H9 (cell line): ENCODE measurements around the gene EML4. TPM values are rescaled to one million over a fixed set of nuclear protein-coding genes. Genes with fewer than 3 reads are reported as not detected.

ENCODE experiments used
- DNase-seq: peaks from one replicate; pipeline ENCODE4 v3.0.0-alpha.2; 2017
- H2AFZ ChIP-seq: one replicate; pipeline ENCODE4 v1.6.1; 2013; ENCODE audit warnings: mild to moderate bottlenecking, low read length, control low read depth, moderate library complexity
- H2AK5ac ChIP-seq: 2 replicates; pipeline ENCODE4 v1.6.1; 2013; ENCODE audit warnings: low read length, control low read depth, mixed read lengths; ENCODE audit not compliant: insufficient read length
- H2BK120ac ChIP-seq: one replicate; pipeline ENCODE4 v1.6.1; 2013; ENCODE audit warnings: low read depth, mild to moderate bottlenecking, low read length, control low read depth, inconsistent platforms; ENCODE audit not compliant: poor library complexity, severe bottlenecking
- H2BK12ac ChIP-seq: 2 replicates; pipeline ENCODE4 v1.6.1; 2013; ENCODE audit warnings: low read length, control low read depth, mixed read lengths, low read depth; ENCODE audit not compliant: insufficient read length
- H2BK15ac ChIP-seq: 2 replicates; pipeline ENCODE4 v1.6.1; 2013; ENCODE audit warnings: low read depth, low read length, control low read depth
- H2BK20ac ChIP-seq: one replicate; pipeline ENCODE4 v1.6.1; 2013; ENCODE audit warnings: low read depth, mild to moderate bottlenecking, low read length, control low read depth, inconsistent platforms; ENCODE audit not compliant: poor library complexity, severe bottlenecking
- H2BK5ac ChIP-seq: 2 replicates; pipeline ENCODE4 v1.6.1; 2013; ENCODE audit warnings: low read length, control low read depth, mixed read lengths; ENCODE audit not compliant: insufficient read length
- H3K14ac ChIP-seq: 2 replicates; pipeline ENCODE4 v1.6.1; 2013; ENCODE audit warnings: low read length, control low read depth; ENCODE audit not compliant: insufficient read depth
- H3K18ac ChIP-seq: 2 replicates; pipeline ENCODE4 v1.6.1; 2013; ENCODE audit warnings: low read depth, mild to moderate bottlenecking, mixed read lengths, low read length, control low read depth; ENCODE audit not compliant: insufficient read length
- H3K23ac ChIP-seq: 2 replicates; pipeline ENCODE4 v1.6.1; 2013; ENCODE audit warnings: low read length, control low read depth, mixed read lengths, low read depth; ENCODE audit not compliant: insufficient read length
- H3K23me2 ChIP-seq: 2 replicates; pipeline ENCODE4 v1.6.1; 2013; ENCODE audit warnings: low read depth, mild to moderate bottlenecking, mixed read lengths, low read length, control low read depth; ENCODE audit not compliant: insufficient read length, poor library complexity, severe bottlenecking
- H3K27ac ChIP-seq: 2 replicates; pipeline ENCODE4 v1.5.1; 2013; ENCODE audit warnings: low read length, control low read depth, mixed read lengths, low read depth; ENCODE audit not compliant: insufficient read length
- H3K27me3 ChIP-seq: 2 replicates; pipeline ENCODE4 v1.6.1; 2013; ENCODE audit warnings: low read length, control low read depth, inconsistent platforms; ENCODE audit not compliant: insufficient read depth
- H3K4ac ChIP-seq: 2 replicates; pipeline ENCODE4 v1.6.1; 2013; ENCODE audit warnings: low read depth, mild to moderate bottlenecking, control low read depth, inconsistent platforms, low read length, moderate library complexity
- H3K4me1 ChIP-seq: 2 replicates; pipeline ENCODE4 v1.6.1; 2013; ENCODE audit warnings: low read length, control low read depth, inconsistent platforms; ENCODE audit not compliant: insufficient read depth
- H3K4me2 ChIP-seq: 2 replicates; pipeline ENCODE4 v1.6.1; 2013; ENCODE audit warnings: low read length, control low read depth, mixed read lengths; ENCODE audit not compliant: insufficient read length, insufficient read depth
- H3K56ac ChIP-seq: 2 replicates; pipeline ENCODE4 v1.6.1; 2013; ENCODE audit warnings: low read depth, mild to moderate bottlenecking, mixed read lengths, low read length, control low read depth; ENCODE audit not compliant: insufficient read length
- H3K79me1 ChIP-seq: 2 replicates; pipeline ENCODE4 v1.6.1; 2013; ENCODE audit warnings: low read depth, mild to moderate bottlenecking, moderate library complexity, low read length, control low read depth, inconsistent platforms; ENCODE audit not compliant: insufficient read depth, poor library complexity, severe bottlenecking
- H3K79me2 ChIP-seq: 2 replicates; pipeline ENCODE4 v1.6.1; 2013; ENCODE audit warnings: low read length, control low read depth, inconsistent platforms; ENCODE audit not compliant: insufficient read depth
- H3K9ac ChIP-seq: 2 replicates; pipeline ENCODE4 v1.6.1; 2013; ENCODE audit warnings: low read length, control low read depth, mixed read lengths; ENCODE audit not compliant: insufficient read length; ENCODE audit errors: extremely low read depth
- H3K9me3 ChIP-seq: one replicate; pipeline ENCODE4 v1.6.1; 2013; ENCODE audit warnings: low read depth, low read length, inconsistent platforms; ENCODE audit not compliant: control insufficient read depth
- H3T11ph ChIP-seq: one replicate; pipeline ENCODE4 v1.6.1; 2013; ENCODE audit warnings: mild to moderate bottlenecking, low read length, control low read depth, inconsistent platforms
- H4K20me1 ChIP-seq: one replicate; pipeline ENCODE4 v1.6.1; 2013; ENCODE audit not compliant: control insufficient read depth, insufficient read length, insufficient read depth
- H4K5ac ChIP-seq: 2 replicates; pipeline ENCODE4 v1.6.1; 2013; ENCODE audit warnings: low read depth, mild to moderate bottlenecking, mixed read lengths, low read length, control low read depth; ENCODE audit not compliant: insufficient read length
- H4K8ac ChIP-seq: replicated peaks from 2 replicates; pipeline ENCODE4 v1.6.1; 2013; ENCODE audit warnings: low read length, control low read depth, mixed read lengths, low read depth; ENCODE audit not compliant: insufficient read length
- H4K91ac ChIP-seq: 2 replicates; pipeline ENCODE4 v1.6.1; 2013; ENCODE audit warnings: low read depth, mild to moderate bottlenecking, moderate library complexity, mixed read lengths, low read length, control low read depth; ENCODE audit not compliant: insufficient read length
- H3K27ac Mint-ChIP-seq, 3 experiments: 2 replicates in 2 of 3; 3 replicates in 1 of 3; pipeline ENCODE4 v1.8.0; 2020 to 2021; ENCODE audit warnings: mixed read lengths in 3 of 3, mild to moderate bottlenecking in 1 of 3, moderate library complexity in 1 of 3
- H3K27me3 Mint-ChIP-seq: 2 replicates; pipeline ENCODE4 v1.8.0; 2021; ENCODE audit warnings: low read depth, mild to moderate bottlenecking, moderate library complexity, mixed read lengths
- H3K36me3 Mint-ChIP-seq, 3 experiments: 2 replicates in 2 of 3; 3 replicates in 1 of 3; pipeline ENCODE4 v1.8.0; 2020 to 2021; ENCODE audit warnings: low read depth in 3 of 3, mixed read lengths in 3 of 3; ENCODE audit not compliant: insufficient read depth in 1 of 3
- H3K4me1 Mint-ChIP-seq, 2 experiments: 2 replicates each; pipeline ENCODE4 v1.8.0; 2020; ENCODE audit warnings: mixed read lengths in 2 of 2
- H3K4me3 Mint-ChIP-seq, 2 experiments: 2 replicates in 1 of 2; 3 replicates in 1 of 2; pipeline ENCODE4 v1.8.0; 2020 to 2021; ENCODE audit warnings: mild to moderate bottlenecking in 2 of 2, mixed read lengths in 2 of 2, moderate library complexity in 1 of 2
- H3K9me3 Mint-ChIP-seq, 2 experiments: 2 replicates in 1 of 2; 3 replicates in 1 of 2; pipeline ENCODE4 v1.8.0; 2020; ENCODE audit warnings: mild to moderate bottlenecking in 2 of 2, mixed read lengths in 2 of 2, moderate library complexity in 1 of 2
- total RNA-seq: library from RNA; stranded (reverse); gene quantifications from 2 replicates; pipeline ENCODE4 v1.2.1, GENCODE V29; 2021
- TF ChIP-seq, protein P1 (sequence below): fragments of 200-600 bp; sonication (generic); conservative IDR thresholded peaks from 3 replicates; pipeline ENCODE4 v1.8.0; 2021; ENCODE audit warnings: antibody characterized with exemption, mild to moderate bottlenecking

Gene EML4
- total RNA-seq, 1 experiment from 2014 or later = 68.6 TPM

DNA sequence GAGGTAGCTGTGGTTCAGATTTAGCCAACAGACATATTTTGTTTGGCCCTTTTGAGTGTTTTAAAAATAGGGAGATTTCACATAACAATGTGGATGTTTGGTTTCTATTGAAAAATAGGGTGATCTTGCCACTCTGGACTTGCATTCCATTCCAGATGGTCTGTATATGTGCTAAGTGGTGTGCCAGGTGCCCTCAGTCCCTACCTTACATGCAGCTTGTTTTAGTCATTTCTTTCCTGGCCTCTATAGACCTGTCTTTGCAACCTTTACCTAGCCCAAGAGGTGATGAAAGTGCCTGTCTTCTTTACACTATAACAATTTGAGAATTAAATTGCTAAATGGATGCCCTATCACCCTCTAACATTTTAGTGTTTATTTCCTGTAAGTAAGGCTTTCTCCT lies 11.1 kb downstream of the EML4 start:
- Histone ChIP-seq H3K18ac (no peak overlapping the region), H3K9me3 (no peaks in the 10 kb centered on the region), H2BK20ac (no peak overlapping the region), H3K4me2 (no peak overlapping the region), H2AFZ (no peak overlapping the region), H3K27ac (no peak overlapping the region), H2AK5ac (no peak overlapping the region), H3K79me2 (peaks cover 10% of the 10 kb centered on the region; the same call in 1 of the 2 replicates), H3K27me3 (no peaks in the 10 kb centered on the region), H4K8ac (no peak overlapping the region), H2BK12ac (no peak overlapping the region), H3K9ac (no peak overlapping the region), H3T11ph (no peak overlapping the region), H2BK15ac (no peak overlapping the region), H4K5ac (no peak overlapping the region), H3K23me2 (no peaks in the 10 kb centered on the region), H3K56ac (no peak overlapping the region), H3K4me1 (no peaks in the 10 kb centered on the region), H3K79me1 (peaks cover 4% of the 10 kb centered on the region), H4K20me1 (no peaks in the 10 kb centered on the region), H2BK5ac (no peak overlapping the region), H2BK120ac (no peak overlapping the region), H3K14ac (no peak overlapping the region), H3K4ac (no peak overlapping the region), H4K91ac (no peak overlapping the region), H3K23ac (no peak overlapping the region)
- Mint-ChIP-seq H3K27me3 (no peaks in the 10 kb centered on the region), H3K27ac (peak overlapping the region in 2 of 3 experiments; percentile 10 to 42; a peak in 2 of 7 replicates), H3K36me3 (peaks cover 2 to 20% (median 5%) of the 10 kb centered on the region in 3 experiments), H3K4me1 (peaks cover 7% of the 10 kb centered on the region in 2 experiments), H3K4me3 (no peak overlapping the region), H3K9me3 (peaks cover 0 to 2% of the 10 kb centered on the region in 2 experiments; a peak in 1 of 5 replicates)
- TF ChIP-seq, protein P1, sequence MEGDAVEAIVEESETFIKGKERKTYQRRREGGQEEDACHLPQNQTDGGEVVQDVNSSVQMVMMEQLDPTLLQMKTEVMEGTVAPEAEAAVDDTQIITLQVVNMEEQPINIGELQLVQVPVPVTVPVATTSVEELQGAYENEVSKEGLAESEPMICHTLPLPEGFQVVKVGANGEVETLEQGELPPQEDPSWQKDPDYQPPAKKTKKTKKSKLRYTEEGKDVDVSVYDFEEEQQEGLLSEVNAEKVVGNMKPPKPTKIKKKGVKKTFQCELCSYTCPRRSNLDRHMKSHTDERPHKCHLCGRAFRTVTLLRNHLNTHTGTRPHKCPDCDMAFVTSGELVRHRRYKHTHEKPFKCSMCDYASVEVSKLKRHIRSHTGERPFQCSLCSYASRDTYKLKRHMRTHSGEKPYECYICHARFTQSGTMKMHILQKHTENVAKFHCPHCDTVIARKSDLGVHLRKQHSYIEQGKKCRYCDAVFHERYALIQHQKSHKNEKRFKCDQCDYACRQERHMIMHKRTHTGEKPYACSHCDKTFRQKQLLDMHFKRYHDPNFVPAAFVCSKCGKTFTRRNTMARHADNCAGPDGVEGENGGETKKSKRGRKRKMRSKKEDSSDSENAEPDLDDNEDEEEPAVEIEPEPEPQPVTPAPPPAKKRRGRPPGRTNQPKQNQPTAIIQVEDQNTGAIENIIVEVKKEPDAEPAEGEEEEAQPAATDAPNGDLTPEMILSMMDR = no peak
- DNase-seq = no peak
